ENCODE data around the gene ETV6.

The ETV6 gene

DNA sequence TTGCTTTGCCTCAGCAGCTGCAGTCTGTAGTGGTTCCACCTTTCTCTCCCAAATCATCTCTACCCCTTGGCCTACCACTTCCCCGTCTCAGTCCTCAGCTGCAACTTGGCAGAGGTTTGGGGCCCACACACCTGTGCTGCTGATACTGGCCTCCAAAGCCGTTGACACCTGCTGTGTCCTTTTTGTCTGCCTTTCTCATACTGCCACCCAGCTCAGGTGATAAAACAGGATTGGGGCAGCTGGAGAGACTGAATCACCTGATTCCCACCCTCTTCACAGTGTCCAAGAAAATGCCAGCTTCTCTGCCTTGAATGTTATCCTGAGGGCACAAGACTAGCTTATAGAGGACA, 103.7 kb downstream of the ETV6 start:
- in situ Hi-C loops (cut with MboI; ENCODE audit: low pct_unique_long_range_greater_than_20kb, low sequenced_read_pairs, unreplicated experiment) = loop anchor here (25.0 kb wide), 1 partner anchor 259 kb away; no protein-coding TSS in a partner anchor
- TF ChIP-seq, protein P1, sequence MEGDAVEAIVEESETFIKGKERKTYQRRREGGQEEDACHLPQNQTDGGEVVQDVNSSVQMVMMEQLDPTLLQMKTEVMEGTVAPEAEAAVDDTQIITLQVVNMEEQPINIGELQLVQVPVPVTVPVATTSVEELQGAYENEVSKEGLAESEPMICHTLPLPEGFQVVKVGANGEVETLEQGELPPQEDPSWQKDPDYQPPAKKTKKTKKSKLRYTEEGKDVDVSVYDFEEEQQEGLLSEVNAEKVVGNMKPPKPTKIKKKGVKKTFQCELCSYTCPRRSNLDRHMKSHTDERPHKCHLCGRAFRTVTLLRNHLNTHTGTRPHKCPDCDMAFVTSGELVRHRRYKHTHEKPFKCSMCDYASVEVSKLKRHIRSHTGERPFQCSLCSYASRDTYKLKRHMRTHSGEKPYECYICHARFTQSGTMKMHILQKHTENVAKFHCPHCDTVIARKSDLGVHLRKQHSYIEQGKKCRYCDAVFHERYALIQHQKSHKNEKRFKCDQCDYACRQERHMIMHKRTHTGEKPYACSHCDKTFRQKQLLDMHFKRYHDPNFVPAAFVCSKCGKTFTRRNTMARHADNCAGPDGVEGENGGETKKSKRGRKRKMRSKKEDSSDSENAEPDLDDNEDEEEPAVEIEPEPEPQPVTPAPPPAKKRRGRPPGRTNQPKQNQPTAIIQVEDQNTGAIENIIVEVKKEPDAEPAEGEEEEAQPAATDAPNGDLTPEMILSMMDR (IDR thresholded peaks at IDR 0.05; ENCODE audit: extremely low read depth, insufficient read depth, missing control alignments) = no peak
- no peak for DNase-seq (ENCODE audit: low spot score)

DNA sequence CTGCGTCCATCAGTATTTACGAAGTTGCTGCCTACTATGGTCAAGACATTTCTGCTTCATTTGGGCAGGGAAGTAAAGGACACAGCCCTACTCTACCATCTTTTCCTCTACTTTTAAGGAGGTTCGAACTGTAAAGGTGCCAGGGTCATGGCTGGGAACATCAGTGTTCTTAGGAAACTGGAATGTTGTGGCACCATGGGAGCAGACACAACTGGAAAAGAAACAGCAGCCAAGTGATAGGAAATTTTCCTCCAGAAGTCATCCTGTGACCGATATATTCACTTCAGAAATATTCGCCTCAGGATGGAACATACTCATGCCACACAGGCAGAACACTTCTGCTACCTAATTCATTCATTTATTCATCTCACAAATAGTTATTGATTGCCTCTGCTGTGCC, 104.4 kb downstream of the ETV6 start:
- in situ Hi-C loops (cut with MboI; ENCODE audit: low pct_unique_long_range_greater_than_20kb, low sequenced_read_pairs, unreplicated experiment) = loop anchor here (25.0 kb wide), 1 partner anchor 258 kb away; no protein-coding TSS in a partner anchor
- TF ChIP-seq, protein P1 (IDR thresholded peaks at IDR 0.05; ENCODE audit: extremely low read depth, insufficient read depth, missing control alignments) = no peak
- DNase-seq (ENCODE audit: low spot score) = no peak

DNA sequence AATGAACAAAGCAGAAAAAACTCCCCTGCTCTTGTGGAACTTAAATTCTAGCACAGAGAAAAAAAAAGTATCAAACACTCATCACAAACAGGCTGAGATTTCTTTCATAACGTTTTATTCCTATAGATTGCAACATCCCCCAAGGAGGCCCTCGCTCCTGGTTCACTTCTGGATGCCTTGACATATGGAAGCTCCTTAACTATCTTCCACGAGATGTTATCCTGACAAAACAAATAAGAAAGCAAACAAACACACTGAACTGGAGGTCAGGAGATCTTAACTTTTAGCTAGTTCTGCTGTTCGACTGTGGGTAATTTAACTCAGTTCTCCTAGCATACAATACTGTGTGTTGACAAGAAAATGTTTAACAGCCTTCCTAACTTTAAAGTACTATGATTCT, 104.8 kb downstream of the ETV6 start:
- in situ Hi-C loops (cut with MboI; ENCODE audit: low pct_unique_long_range_greater_than_20kb, low sequenced_read_pairs, unreplicated experiment) = loop anchor here (25.0 kb wide), 1 partner anchor 258 kb away; no protein-coding TSS in a partner anchor
- no peak for DNase-seq (ENCODE audit: low spot score)
- TF ChIP-seq, protein P1 (IDR thresholded peaks at IDR 0.05; ENCODE audit: extremely low read depth, insufficient read depth, missing control alignments) = no peak

DNA sequence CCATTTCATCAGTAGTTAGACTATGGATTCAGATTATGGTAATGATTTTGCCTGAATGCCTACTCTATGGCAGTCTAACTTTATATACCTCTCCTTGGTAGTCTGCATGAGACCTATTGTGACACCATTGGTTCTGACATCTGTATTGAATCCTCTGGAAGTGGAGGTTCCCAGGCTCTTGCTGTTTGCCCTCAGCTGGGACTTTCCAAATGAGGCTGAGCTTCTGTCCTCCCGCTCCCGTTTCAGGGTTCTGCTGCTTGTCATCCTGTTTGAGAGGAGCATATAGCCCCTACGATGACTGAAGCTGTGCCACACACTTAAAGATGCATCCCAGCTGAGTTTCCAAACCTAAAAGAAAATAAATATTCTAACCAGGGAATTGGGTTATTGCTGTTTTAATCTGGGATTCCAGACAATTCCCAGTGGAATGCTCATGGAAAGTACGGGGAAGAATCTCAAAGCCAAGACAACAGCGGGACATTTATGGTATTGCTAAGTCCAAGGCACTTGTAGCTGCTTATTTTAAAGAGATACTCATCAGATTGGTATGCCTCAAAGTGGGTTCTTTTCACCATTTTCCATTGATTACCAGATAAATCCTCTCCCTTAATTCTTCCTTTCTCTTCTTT, 105.9 kb downstream of the ETV6 start:
- in situ Hi-C loops (cut with MboI; ENCODE audit: low pct_unique_long_range_greater_than_20kb, low sequenced_read_pairs, unreplicated experiment) = loop anchor here (25.0 kb wide), 1 partner anchor 257 kb away; no protein-coding TSS in a partner anchor

DNA sequence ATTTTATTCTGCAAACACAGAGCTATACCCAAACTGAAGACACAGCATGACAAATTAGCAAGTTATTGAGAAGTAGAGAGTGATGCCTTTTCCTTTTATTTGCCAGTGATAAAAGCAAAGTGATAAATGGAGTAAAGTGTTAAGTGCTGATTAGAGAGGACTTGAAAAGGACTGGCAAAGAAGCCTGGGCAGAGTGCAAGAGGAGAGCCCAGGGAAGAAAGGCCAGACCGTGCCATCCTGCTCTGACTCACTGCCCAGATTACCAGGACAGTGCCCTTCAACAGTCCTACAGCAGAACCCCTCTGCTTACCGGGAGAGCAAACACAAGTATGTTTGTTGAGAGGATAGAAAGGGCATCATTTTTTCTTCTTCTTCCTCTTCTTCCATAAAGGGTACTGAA, 106.5 kb downstream of the ETV6 start:
- TF ChIP-seq, protein P1 (IDR thresholded peaks at IDR 0.05; ENCODE audit: extremely low read depth, insufficient read depth, missing control alignments) = no peak
- DNase-seq (ENCODE audit: low spot score) = no peak
- in situ Hi-C loops (cut with MboI; ENCODE audit: low pct_unique_long_range_greater_than_20kb, low sequenced_read_pairs, unreplicated experiment) = loop anchor here (25.0 kb wide), 1 partner anchor 256 kb away; no protein-coding TSS in a partner anchor

More for the DNA sequence above, 105.9 kb downstream of the ETV6 start:
- TF ChIP-seq, protein P1 (IDR thresholded peaks at IDR 0.05; ENCODE audit: extremely low read depth, insufficient read depth, missing control alignments) = no peak
- no peak for DNase-seq (ENCODE audit: low spot score)

DNA sequence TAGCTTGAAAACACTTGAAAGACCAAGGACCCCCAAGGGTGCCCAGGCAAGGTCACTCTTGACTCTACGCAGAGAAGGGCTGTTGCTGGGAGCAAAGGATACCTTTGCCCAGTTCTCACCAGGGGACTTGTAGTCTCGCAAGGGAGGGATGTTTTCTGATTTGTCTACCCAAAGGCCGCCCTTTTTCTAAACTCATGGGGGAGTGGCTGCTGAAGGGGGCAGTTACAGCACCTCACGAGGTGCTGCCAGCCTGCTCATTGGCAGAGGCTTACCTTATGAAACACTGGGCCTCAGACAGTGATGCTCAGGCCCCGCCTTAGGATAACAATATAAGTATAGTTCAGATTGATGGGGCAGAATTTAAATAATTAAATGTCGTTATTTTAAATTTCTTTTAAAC, 107.0 kb downstream of the ETV6 start:
- in situ Hi-C loops (cut with MboI; ENCODE audit: low pct_unique_long_range_greater_than_20kb, low sequenced_read_pairs, unreplicated experiment) = loop anchor here (25.0 kb wide), 1 partner anchor 256 kb away; no protein-coding TSS in a partner anchor
- TF ChIP-seq, protein P1 (IDR thresholded peaks at IDR 0.05; ENCODE audit: extremely low read depth, insufficient read depth, missing control alignments) = no peak
- no peak for DNase-seq (ENCODE audit: low spot score)
